Type B pancreatic cell (in vitro differentiated cells): ENCODE measurements around the gene NDUFA8. TPM values are rescaled to one million over a fixed set of nuclear protein-coding genes. Genes with fewer than 3 reads are reported as not detected.

Source experiments
- DNase-seq: peaks from one replicate; pipeline ENCODE4 v3.0.0; 2021; ENCODE audit warnings: mixed read lengths; ENCODE audit not compliant: unreplicated experiment; ENCODE audit errors: extremely low spot score
- H3K27ac Mint-ChIP-seq: 2 replicates; pipeline ENCODE4 v1.8.0; 2021; ENCODE audit warnings: mild to moderate bottlenecking, mixed read lengths
- H3K27me3 Mint-ChIP-seq: 2 replicates; pipeline ENCODE4 v1.8.0; 2021; ENCODE audit warnings: mixed read lengths
- H3K36me3 Mint-ChIP-seq: 2 replicates; pipeline ENCODE4 v1.8.0; 2021; ENCODE audit warnings: mixed read lengths
- H3K4me1 Mint-ChIP-seq: one replicate; pipeline ENCODE4 v1.8.0; 2021; ENCODE audit warnings: mixed read lengths; ENCODE audit not compliant: unreplicated experiment
- H3K4me3 Mint-ChIP-seq: 2 replicates; pipeline ENCODE4 v1.8.0; 2021; ENCODE audit warnings: mild to moderate bottlenecking, mixed read lengths
- H3K9me3 Mint-ChIP-seq: 2 replicates; pipeline ENCODE4 v1.8.0; 2021; ENCODE audit warnings: mixed read lengths
- total RNA-seq: library from RNA; stranded (reverse); gene quantifications from 2 replicates; pipeline ENCODE4 v1.2.1, GENCODE V29; 2021; ENCODE audit warnings: low replicate concordance
- TF ChIP-seq, protein P1 (sequence below): fragments of 200-600 bp; sonication (generic); conservative IDR thresholded peaks from 2 replicates; pipeline ENCODE4 v1.5.0; 2021; ENCODE audit warnings: antibody characterized with exemption, mild to moderate bottlenecking

The NDUFA8 gene
- total RNA-seq, 1 donor from 2014 or later = 65.4 TPM

DNA sequence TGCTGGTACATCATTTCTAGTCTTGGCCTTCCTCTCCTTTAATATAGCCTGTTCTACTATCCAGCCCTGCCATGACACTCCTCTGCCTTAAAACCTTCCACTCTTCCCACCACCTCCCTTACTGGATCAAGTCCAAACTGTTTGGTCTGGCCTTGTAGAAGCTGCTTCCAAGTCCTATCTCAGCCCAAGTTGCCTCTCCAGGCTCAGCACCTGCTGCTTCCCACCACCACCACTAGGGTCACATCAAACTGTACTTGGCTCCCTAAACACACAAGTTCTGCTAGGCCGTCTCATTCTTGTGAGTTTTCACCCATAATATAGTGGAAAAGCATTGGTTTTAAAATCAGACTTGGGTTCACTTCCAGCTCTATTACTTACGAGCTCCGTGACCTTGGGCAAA, 1.4 kb downstream of the NDUFA8 start:
- peak overlapping the region; percentile 80 for H3K4me3 Mint-ChIP-seq
- DNase-seq = no peak
- peaks cover 12% of the 10 kb centered on the region for H3K27me3 Mint-ChIP-seq
- peaks cover 19% of the 10 kb centered on the region for H3K4me1 Mint-ChIP-seq
- TF ChIP-seq, protein P1, sequence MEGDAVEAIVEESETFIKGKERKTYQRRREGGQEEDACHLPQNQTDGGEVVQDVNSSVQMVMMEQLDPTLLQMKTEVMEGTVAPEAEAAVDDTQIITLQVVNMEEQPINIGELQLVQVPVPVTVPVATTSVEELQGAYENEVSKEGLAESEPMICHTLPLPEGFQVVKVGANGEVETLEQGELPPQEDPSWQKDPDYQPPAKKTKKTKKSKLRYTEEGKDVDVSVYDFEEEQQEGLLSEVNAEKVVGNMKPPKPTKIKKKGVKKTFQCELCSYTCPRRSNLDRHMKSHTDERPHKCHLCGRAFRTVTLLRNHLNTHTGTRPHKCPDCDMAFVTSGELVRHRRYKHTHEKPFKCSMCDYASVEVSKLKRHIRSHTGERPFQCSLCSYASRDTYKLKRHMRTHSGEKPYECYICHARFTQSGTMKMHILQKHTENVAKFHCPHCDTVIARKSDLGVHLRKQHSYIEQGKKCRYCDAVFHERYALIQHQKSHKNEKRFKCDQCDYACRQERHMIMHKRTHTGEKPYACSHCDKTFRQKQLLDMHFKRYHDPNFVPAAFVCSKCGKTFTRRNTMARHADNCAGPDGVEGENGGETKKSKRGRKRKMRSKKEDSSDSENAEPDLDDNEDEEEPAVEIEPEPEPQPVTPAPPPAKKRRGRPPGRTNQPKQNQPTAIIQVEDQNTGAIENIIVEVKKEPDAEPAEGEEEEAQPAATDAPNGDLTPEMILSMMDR = peak; percentile 74
- H3K9me3 Mint-ChIP-seq = no peaks in the 10 kb centered on the region
- peaks cover 11% of the 10 kb centered on the region for H3K36me3 Mint-ChIP-seq
- H3K27ac Mint-ChIP-seq = no peak overlapping the region

DNA sequence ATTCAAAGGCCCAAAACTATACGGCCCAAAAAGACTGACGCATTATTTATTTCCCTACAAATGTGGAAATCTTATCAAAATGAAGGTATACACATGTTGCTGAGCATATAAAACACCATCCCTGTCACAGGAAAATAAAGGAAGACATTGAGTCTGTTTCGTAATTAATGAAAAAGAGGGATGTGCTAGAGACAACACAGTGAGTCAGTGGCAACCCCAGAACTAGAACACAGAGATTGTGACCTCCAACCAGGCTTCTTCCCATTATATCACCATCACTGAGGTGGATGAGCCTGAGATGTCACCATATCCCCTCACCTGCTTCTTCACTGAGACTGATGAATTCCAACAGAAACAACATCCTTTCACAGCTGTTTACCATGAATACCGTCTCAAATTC, 3.8 kb downstream of the NDUFA8 start:
- TF ChIP-seq, protein P1 = no peak
- DNase-seq = no peak
- Mint-ChIP-seq H3K36me3 (peaks cover 16% of the 10 kb centered on the region), H3K27me3 (no peaks in the 10 kb centered on the region), H3K4me1 (peaks cover 19% of the 10 kb centered on the region), H3K4me3 (no peak overlapping the region), H3K27ac (no peak overlapping the region), H3K9me3 (no peaks in the 10 kb centered on the region)

DNA sequence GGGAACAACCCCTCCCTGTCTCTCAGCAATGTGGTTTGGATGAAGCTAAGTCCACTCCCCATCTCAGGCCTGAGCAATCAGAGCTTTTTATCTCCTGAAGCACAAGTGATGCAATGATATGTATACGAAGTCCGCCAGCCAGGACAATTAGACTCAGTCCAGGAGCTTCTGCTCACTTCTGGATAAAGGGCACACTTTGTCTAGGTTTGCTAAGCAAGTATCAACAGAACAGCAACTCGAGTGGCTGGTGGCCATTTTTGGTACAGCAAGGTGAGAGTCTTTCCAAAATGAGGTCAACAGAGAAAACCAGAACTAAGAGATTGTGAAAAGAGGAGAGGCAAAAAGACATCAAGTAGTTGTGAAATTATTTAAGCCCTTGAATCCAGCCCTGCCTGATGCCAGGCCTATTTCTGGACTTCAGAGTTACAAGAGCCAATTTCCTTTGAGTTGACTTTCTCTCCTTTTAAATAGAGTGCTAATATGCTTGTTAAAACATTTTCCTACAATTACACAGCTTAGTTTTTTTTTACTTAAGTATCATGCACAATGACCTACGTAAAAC, 8.2 kb downstream of the NDUFA8 start:
- no peak overlapping the region for H3K4me3 Mint-ChIP-seq
- peaks cover 17% of the 10 kb centered on the region for H3K36me3 Mint-ChIP-seq
- TF ChIP-seq, protein P1 = no peak
- H3K4me1 Mint-ChIP-seq = no peaks in the 10 kb centered on the region
- no peaks in the 10 kb centered on the region for H3K27me3 Mint-ChIP-seq
- no peaks in the 10 kb centered on the region for H3K9me3 Mint-ChIP-seq
- no peak for DNase-seq
- H3K27ac Mint-ChIP-seq = no peak overlapping the region

DNA sequence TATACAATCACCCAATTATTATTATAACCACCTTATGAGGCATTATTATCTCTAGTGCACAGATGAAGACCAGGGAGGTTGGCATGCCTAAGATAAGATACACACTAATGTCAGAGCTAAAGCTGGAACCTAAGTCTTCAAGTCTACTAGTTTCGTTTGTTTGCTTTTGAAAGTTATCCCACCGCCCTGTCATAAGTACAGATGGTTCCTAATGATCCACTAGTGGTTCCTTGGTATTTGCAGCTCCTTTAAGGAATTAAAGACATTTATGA, 14.1 kb downstream of the NDUFA8 start:
- Mint-ChIP-seq H3K4me1 (no peaks in the 10 kb centered on the region), H3K9me3 (no peaks in the 10 kb centered on the region), H3K36me3 (peaks cover 35% of the 10 kb centered on the region), H3K27ac (no peak overlapping the region), H3K4me3 (no peak overlapping the region), H3K27me3 (no peaks in the 10 kb centered on the region)
- TF ChIP-seq, protein P1 = no peak
- DNase-seq = no peak

GRCh38 chr9:122144836-122145591, 14.6 kb downstream of the NDUFA8 start:
- no peak overlapping the region for H3K27ac Mint-ChIP-seq
- DNase-seq = no peak
- H3K4me1 Mint-ChIP-seq = no peaks in the 10 kb centered on the region
- no peaks in the 10 kb centered on the region for H3K9me3 Mint-ChIP-seq
- peaks cover 35% of the 10 kb centered on the region for H3K36me3 Mint-ChIP-seq
- TF ChIP-seq, protein P1 = peak; percentile 31
- no peaks in the 10 kb centered on the region for H3K27me3 Mint-ChIP-seq
- H3K4me3 Mint-ChIP-seq = no peak overlapping the region
